ENCODE results near the gene SLC25A22. TPM values are rescaled to one million over a fixed set of nuclear protein-coding genes. Genes with fewer than 3 reads are reported as not detected.

SLC25A22 gene
- total and polyA plus RNA-seq, 9 of the 15 experiments (the other 6 are each of a cell fraction or from before 2014, with no cell fraction given) = 0.41 to 55.4 (median 11.4) TPM

GRCh38 chr11:808427-809286 lies 10.6 kb upstream of the SLC25A22 start (continued):
- TF ChIP-seq IRF1 (CRISPR knock-in tag; IDR thresholded peaks at IDR 0.05; ENCODE audit: borderline replicate concordance) (no peak), SREBF2 (CRISPR knock-in tag; IDR thresholded peaks at IDR 0.05) (no peak), PTBP1 (IDR thresholded peaks at IDR 0.05; ENCODE audit: low read depth, low read length) (0 out of 2 replicates have a peak, but pooled peaks have one; percentile 28), RCOR1 (IDR thresholded peaks at IDR 0.05; ENCODE audit: borderline replicate concordance in 1 of 2, low read depth in 2 of 2, low read length in 2 of 2) (peak in 1 of 2 experiments; percentile 68; a peak in 2 of 4 replicates), CAMTA2 (CRISPR knock-in tag; conservative IDR thresholded peaks at IDR 0.05) (no peak), KLF13 (tag; IDR thresholded peaks at IDR 0.05; ENCODE audit: borderline replicate concordance, low read depth) (peak; percentile 25; the same call in 1 of the 2 replicates), ZNF311 (CRISPR knock-in tag; IDR thresholded peaks at IDR 0.05) (no peak), MEF2D (tag; conservative IDR thresholded peaks at IDR 0.05; ENCODE audit: low read depth) (no peak), BRCA1 (IDR thresholded peaks at IDR 0.05) (no peak), BRCA1 (CRISPR knock-in tag; IDR thresholded peaks at IDR 0.05) (peak; percentile 74; the same call in 1 of the 2 replicates), HDGF (IDR thresholded peaks at IDR 0.05) (no peak), RBM17 (IDR thresholded peaks at IDR 0.05; ENCODE audit: borderline replicate concordance, low read depth, low read length) (no peak), HDAC1 (IDR thresholded peaks at IDR 0.05) (no peak), ZNF644 (tag; IDR thresholded peaks at IDR 0.05; ENCODE audit: low read depth) (no peak; the same call in 1 of the 2 replicates), ZNF274 (IDR thresholded peaks at IDR 0.05; ENCODE audit: borderline replicate concordance, low read depth, low read length) (no peak)
- TF ChIP-seq, protein P1, sequence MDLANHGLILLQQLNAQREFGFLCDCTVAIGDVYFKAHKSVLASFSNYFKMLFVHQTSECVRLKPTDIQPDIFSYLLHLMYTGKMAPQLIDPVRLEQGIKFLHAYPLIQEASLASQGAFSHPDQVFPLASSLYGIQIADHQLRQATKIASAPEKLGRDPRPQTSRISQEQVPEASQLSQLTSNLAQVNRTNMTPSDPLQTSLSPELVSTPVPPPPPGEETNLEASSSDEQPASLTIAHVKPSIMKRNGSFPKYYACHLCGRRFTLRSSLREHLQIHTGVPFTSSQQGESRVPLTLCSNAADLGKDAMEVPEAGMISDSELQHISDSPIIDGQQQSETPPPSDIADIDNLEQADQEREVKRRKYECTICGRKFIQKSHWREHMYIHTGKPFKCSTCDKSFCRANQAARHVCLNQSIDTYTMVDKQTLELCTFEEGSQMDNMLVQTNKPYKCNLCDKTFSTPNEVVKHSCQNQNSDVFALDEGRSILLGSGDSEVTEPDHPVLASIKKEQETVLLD (IDR thresholded peaks at IDR 0.05) = 0 out of 2 replicates have a peak, but pooled peaks have one; percentile 29
- TF ChIP-seq, protein P2, sequence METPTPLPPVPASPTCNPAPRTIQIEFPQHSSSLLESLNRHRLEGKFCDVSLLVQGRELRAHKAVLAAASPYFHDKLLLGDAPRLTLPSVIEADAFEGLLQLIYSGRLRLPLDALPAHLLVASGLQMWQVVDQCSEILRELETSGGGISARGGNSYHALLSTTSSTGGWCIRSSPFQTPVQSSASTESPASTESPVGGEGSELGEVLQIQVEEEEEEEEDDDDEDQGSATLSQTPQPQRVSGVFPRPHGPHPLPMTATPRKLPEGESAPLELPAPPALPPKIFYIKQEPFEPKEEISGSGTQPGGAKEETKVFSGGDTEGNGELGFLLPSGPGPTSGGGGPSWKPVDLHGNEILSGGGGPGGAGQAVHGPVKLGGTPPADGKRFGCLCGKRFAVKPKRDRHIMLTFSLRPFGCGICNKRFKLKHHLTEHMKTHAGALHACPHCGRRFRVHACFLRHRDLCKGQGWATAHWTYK (CRISPR knock-in tag; IDR thresholded peaks at IDR 0.05) = no peak
- TF ChIP-seq, protein P3, sequence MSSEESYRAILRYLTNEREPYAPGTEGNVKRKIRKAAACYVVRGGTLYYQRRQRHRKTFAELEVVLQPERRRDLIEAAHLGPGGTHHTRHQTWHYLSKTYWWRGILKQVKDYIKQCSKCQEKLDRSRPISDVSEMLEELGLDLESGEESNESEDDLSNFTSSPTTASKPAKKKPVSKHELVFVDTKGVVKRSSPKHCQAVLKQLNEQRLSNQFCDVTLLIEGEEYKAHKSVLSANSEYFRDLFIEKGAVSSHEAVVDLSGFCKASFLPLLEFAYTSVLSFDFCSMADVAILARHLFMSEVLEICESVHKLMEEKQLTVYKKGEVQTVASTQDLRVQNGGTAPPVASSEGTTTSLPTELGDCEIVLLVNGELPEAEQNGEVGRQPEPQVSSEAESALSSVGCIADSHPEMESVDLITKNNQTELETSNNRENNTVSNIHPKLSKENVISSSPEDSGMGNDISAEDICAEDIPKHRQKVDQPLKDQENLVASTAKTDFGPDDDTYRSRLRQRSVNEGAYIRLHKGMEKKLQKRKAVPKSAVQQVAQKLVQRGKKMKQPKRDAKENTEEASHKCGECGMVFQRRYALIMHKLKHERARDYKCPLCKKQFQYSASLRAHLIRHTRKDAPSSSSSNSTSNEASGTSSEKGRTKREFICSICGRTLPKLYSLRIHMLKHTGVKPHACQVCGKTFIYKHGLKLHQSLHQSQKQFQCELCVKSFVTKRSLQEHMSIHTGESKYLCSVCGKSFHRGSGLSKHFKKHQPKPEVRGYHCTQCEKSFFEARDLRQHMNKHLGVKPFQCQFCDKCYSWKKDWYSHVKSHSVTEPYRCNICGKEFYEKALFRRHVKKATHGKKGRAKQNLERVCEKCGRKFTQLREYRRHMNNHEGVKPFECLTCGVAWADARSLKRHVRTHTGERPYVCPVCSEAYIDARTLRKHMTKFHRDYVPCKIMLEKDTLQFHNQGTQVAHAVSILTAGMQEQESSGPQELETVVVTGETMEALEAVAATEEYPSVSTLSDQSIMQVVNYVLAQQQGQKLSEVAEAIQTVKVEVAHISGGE (CRISPR knock-in tag; IDR thresholded peaks at IDR 0.05) = no peak

All from K562 (cell line).